T-cell (primary cell): ENCODE data around the gene SH3BP5L. TPM values are rescaled to one million over a fixed set of nuclear protein-coding genes. Genes with fewer than 3 reads are reported as not detected.
"Not testable (repeated sequence)": the region's sequence is repeated elsewhere in the genome, so short reads cannot be mapped to it uniquely, and the experiment has no call there.

Experiments
- ATAC-seq, 4 experiments: fragments of 200-7000 bp in 3 of 4; fragments of 150-1000 bp in 1 of 4; cut with Tn5 transposase; replicated peaks in 1 of 4; 1 replicate in 3 of 4; 2 replicates in 1 of 4; pipeline ENCODE4 v1.10.0; 2021; ENCODE audit warnings: moderate library complexity in 3 of 4, mild to moderate bottlenecking in 2 of 4, moderate number of reproducible peaks in 1 of 4
- CTCF ChIA-PET, 2 donors: fragments of 300-600 bp; sonication (Branson Sonifier 250); formaldehyde crosslinking; loops; one replicate each; lab custom pipeline; 2022; ENCODE audit warnings: antibody characterized with exemption in 2 of 2; lab: Charles Lee
- POLR2A ChIA-PET, 2 donors: fragments of 300-600 bp; sonication (Branson Sonifier 250); formaldehyde crosslinking; loops; one replicate each; lab custom pipeline; 2022; ENCODE audit warnings: antibody characterized with exemption in 2 of 2; lab: Charles Lee
- DNase-seq, 35 experiments: peaks; one replicate each; pipeline versions ENCODE4 v3.0.0 to v3.0.0-alpha.2; 2013 to 2023
- H3K27ac ChIP-seq: one replicate; pipeline ENCODE4 v1.5.1; 2013; ENCODE audit warnings: low read length
- H3K27me3 ChIP-seq, 2 experiments: replicated peaks in 1 of 2; 1 replicate in 1 of 2; 2 replicates in 1 of 2; pipeline versions ENCODE4 v1.6.1 to v1.7.0; 2013; ENCODE audit warnings: low read length in 1 of 2, mixed read lengths in 1 of 2; ENCODE audit not compliant: control insufficient read depth in 2 of 2, insufficient read depth in 2 of 2; ENCODE audit errors: extremely low read depth in 1 of 2
- H3K36me3 ChIP-seq, 2 donors: 1 replicate in 1 of 2; 2 replicates in 1 of 2; pipeline versions ENCODE4 v1.6.1 to v1.7.0; 2013; ENCODE audit warnings: low read length in 1 of 2; ENCODE audit not compliant: control insufficient read depth in 2 of 2, insufficient read depth in 1 of 2; ENCODE audit errors: extremely low read depth in 1 of 2
- H3K4me1 ChIP-seq, 2 experiments: 1 replicate in 1 of 2; 2 replicates in 1 of 2; pipeline versions ENCODE4 v1.6.1 to v1.7.0; 2013; ENCODE audit warnings: low read length in 2 of 2, mixed read lengths in 1 of 2; ENCODE audit not compliant: insufficient read depth in 2 of 2, control insufficient read depth in 1 of 2; ENCODE audit errors: extremely low read depth in 1 of 2
- H3K4me3 ChIP-seq, 2 donors: 1 replicate in 1 of 2; 2 replicates in 1 of 2; pipeline versions ENCODE4 v1.5.1 to v1.7.0; 2013; ENCODE audit warnings: mild to moderate bottlenecking in 2 of 2, low read length in 1 of 2, moderate library complexity in 1 of 2; ENCODE audit not compliant: control insufficient read depth in 1 of 2; ENCODE audit errors: extremely low read depth in 1 of 2
- H3K9me3 ChIP-seq: 2 replicates; pipeline ENCODE4 v1.7.0; 2013
- H3K27ac Mint-ChIP-seq, 2 donors: one replicate each; pipeline ENCODE4 v1.8.0; 2020 to 2021; ENCODE audit warnings: mild to moderate bottlenecking in 2 of 2, mixed read lengths in 2 of 2
- H3K27me3 Mint-ChIP-seq, 2 donors: one replicate each; pipeline ENCODE4 v1.8.0; 2021 to 2022; ENCODE audit warnings: mixed read lengths in 2 of 2
- H3K36me3 Mint-ChIP-seq: one replicate; pipeline ENCODE4 v1.8.0; 2021; ENCODE audit warnings: mixed read lengths
- H3K4me1 Mint-ChIP-seq, 3 donors: one replicate each; pipeline ENCODE4 v1.8.0; 2020 to 2022; ENCODE audit warnings: mixed read lengths in 3 of 3, mild to moderate bottlenecking in 1 of 3
- H3K4me3 Mint-ChIP-seq, 3 donors: one replicate each; pipeline ENCODE4 v1.8.0; 2020 to 2022; ENCODE audit warnings: mild to moderate bottlenecking in 3 of 3, mixed read lengths in 3 of 3, moderate library complexity in 3 of 3
- H3K9me3 Mint-ChIP-seq, 3 donors: one replicate each; pipeline ENCODE4 v1.8.0; 2020 to 2022; ENCODE audit warnings: mixed read lengths in 3 of 3
- WGBS: methylation state at CpG from one replicate; pipeline ENCODE4 v1.1.5; 2013; ENCODE audit warnings: missing lambda C conversion rate; ENCODE audit not compliant: insufficient coverage; 5-methylcytosine and 5-hydroxymethylcytosine counted together
- total RNA-seq, 35 experiments: library from RNA in 6 of 35; stranded (reverse) in 6 of 35; fragments of 120-200 nt in 1 of 35; gene quantifications; one replicate each; pipeline versions ENCODE4 v1.2.1 to v1.2.4 and lab custom pipeline; 2013 to 2026

The SH3BP5L gene
- total RNA-seq, 5 donors from 2014 or later (not counting 1 experiment from before 2014, with no cell fraction given): 16.8 to 41.4 (median 36.3) TPM

DNA sequence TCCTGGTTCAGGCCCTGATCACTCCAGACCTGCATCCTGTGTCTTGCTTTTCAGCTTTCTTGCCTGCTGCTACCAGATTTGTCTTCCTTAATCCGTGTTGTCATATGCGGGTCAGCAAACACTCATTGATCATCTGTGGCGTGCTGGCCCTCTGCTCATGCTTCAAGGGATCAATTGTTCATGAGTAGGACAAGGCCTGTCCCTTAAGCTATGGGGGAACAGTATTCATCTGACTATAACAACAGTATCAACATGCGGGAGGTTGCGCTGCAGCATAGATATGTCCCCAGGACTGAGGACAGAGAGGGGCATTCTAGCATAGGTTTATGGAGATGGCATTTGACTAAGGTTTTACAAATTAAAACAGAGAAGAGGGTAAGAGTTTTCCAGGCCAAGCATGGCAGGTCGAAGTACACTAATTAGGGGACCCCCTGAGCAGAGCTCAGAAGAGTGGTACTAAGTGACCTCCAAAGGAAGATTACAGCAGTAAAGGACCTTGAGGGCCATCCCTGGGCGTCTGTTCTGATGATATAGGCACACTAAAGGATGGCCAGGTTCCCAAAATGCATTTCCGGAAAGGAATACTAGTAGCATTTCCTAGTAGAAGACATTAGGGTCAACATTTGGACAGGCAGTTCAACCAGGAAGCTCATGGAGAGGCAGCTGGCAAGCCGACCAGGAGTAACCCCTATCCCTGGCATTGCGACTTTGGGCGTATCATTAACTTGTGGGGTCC is 11.5 kb upstream of the SH3BP5L start:
- peak overlapping the region in 1 of 2 donors; percentile 79 for H3K27ac Mint-ChIP-seq
- Histone ChIP-seq H3K27ac (peak overlapping the region; percentile 97), H3K36me3 (no peaks in the 10 kb centered on the region), H3K4me3 (peak overlapping the region; percentile 79 to 87), H3K27me3 (peaks cover 0 to 6% of the 10 kb centered on the region in 2 experiments), H3K4me1 (peaks cover 5 to 31% of the 10 kb centered on the region in 2 experiments), H3K9me3 (no peaks in the 10 kb centered on the region)
- POLR2A ChIA-PET: interaction anchor here (0.5 to 1.4 kb wide), 10 partner anchors 9 to 215 kb away, joined by 3 to 11 read pairs (median 3); partner anchors contain the start of genes SH3BP5L (in 1 of the 2) and ZNF692 (in 1 of the 2)
- no peaks in the 10 kb centered on the region for H3K9me3 Mint-ChIP-seq
- no peaks in the 10 kb centered on the region for H3K36me3 Mint-ChIP-seq
- no peak overlapping the region for H3K4me3 Mint-ChIP-seq
- ATAC-seq (no peak), DNase-seq (no peak)
- CTCF ChIA-PET: interaction anchor here in 1 of 2 donors (0.6 to 2.3 kb wide), 6 partner anchors 9 to 37 kb away, joined by 3 to 14 read pairs (median 4); partner anchors contain the start of genes SH3BP5L and ZNF692
- 88% methylated on average over 5 of the region's 11 CpGs for WGBS
- H3K4me1 Mint-ChIP-seq: peaks cover 25 to 32% (median 28%) of the 10 kb centered on the region in 3 donors
- H3K27me3 Mint-ChIP-seq: peaks cover 0 to 4% of the 10 kb centered on the region in 2 donors

DNA sequence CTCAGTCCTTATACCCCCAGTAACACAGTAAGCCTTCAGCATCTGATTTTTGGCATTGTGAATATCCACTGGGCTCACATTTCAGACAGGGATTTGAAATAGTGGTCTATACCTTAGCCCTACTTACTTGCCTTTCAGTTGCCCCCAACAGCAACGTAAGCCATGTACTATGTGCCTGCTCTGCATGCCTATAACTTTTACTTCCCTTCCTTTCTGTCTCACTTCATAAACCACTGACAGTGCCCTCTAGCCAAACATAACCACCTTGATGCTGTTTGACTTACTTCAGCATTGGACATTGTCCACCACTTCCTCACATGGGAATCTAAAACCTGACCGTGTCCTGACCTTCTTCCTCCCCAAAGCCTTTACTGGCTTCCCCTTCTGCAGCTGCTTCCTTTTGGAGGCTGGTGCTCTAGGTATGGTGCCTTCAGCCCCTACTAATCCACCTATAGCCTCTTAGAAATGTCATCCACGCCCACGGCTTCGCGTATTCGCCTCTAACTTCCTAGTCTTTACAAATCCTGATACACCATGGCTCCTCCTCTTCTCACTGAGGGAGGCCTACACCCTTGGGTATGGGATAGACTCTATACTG is 8.7 kb upstream of the SH3BP5L start:
- H3K9me3 Mint-ChIP-seq: no peaks in the 10 kb centered on the region
- Histone ChIP-seq H3K27ac (no peak overlapping the region), H3K36me3 (no peaks in the 10 kb centered on the region), H3K27me3 (peaks cover 0 to 7% of the 10 kb centered on the region in 2 experiments), H3K9me3 (no peaks in the 10 kb centered on the region), H3K4me3 (no peak overlapping the region), H3K4me1 (peaks cover 5 to 15% of the 10 kb centered on the region in 2 experiments)
- H3K36me3 Mint-ChIP-seq: no peaks in the 10 kb centered on the region
- peaks cover 0 to 4% of the 10 kb centered on the region in 2 donors for H3K27me3 Mint-ChIP-seq
- ChIA-PET CTCF (no interaction called here), POLR2A (no interaction called here)
- DNase-seq (no peak), ATAC-seq (no peak)
- peaks cover 6 to 7% (median 6%) of the 10 kb centered on the region in 3 donors for H3K4me1 Mint-ChIP-seq
- no peak overlapping the region for H3K27ac Mint-ChIP-seq
- 35% methylated on average over 2 of the region's 7 CpGs for WGBS
- no peak overlapping the region for H3K4me3 Mint-ChIP-seq

DNA sequence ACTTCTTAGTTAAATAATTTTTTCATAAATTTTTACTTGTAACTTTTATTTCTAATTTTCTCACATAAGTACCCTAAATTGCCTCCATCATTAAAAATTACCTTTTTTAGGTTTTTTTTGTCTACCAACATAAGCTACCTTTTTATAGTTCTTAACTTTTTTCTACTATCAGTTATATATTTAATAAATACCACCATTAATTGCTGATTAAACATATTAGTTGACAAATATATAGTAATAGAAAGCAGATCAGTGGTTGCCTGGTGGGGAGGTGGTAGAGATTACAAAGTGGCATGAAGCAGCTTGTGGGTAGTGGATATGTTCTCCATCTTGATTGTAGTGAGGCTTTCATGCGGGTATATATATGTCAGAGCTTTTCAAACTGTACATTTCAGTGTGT is 6.1 kb upstream of the SH3BP5L start:
- Histone ChIP-seq H3K36me3 (no peaks in the 10 kb centered on the region), H3K4me3 (no peak overlapping the region), H3K4me1 (peaks cover 1 to 7% of the 10 kb centered on the region in 2 experiments), H3K27ac (no peak overlapping the region), H3K9me3 (no peaks in the 10 kb centered on the region), H3K27me3 (peaks cover 0 to 7% of the 10 kb centered on the region in 2 experiments)
- DNase-seq: no peak
- H3K4me3 Mint-ChIP-seq: no peak overlapping the region
- H3K36me3 Mint-ChIP-seq: no peaks in the 10 kb centered on the region
- peaks cover 0 to 4% of the 10 kb centered on the region in 2 donors for H3K27me3 Mint-ChIP-seq
- no peak for ATAC-seq
- peaks cover 3 to 7% (median 6%) of the 10 kb centered on the region in 3 donors for H3K4me1 Mint-ChIP-seq
- H3K27ac Mint-ChIP-seq: no peak overlapping the region
- WGBS: no CpG with 5 or more reads among the region's 1 CpG
- ChIA-PET POLR2A (no interaction called here), CTCF (no interaction called here)
- H3K9me3 Mint-ChIP-seq: no peaks in the 10 kb centered on the region

DNA sequence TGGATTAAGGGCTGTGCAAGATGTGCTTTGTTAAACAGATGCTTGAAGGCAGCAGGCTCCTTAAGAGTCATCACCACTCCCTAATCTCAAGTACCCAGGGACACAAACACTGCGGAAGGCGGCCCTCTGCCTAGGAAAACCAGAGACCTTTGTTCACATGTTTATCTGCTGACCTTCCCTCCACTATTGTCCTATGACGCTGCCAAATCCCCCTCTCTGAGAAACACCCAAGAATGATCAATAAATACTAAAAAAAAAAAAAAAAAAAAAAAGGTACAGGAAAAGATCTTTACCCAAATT is 5.0 kb upstream of the SH3BP5L start:
- H3K36me3 Mint-ChIP-seq, H3K36me3 ChIP-seq, CTCF ChIA-PET, H3K4me3 ChIP-seq, ATAC-seq, H3K4me3 Mint-ChIP-seq, H3K27me3 Mint-ChIP-seq, H3K9me3 ChIP-seq, POLR2A ChIA-PET, H3K27me3 ChIP-seq, H3K27ac ChIP-seq, H3K9me3 Mint-ChIP-seq, DNase-seq, H3K27ac Mint-ChIP-seq: not testable (repeated sequence)
- H3K4me1 Mint-ChIP-seq: peaks cover 13 to 15% (median 15%) of the 10 kb centered on the region in 3 donors
- peaks cover 4 to 14% of the 10 kb centered on the region in 2 experiments for H3K4me1 ChIP-seq
- WGBS: no CpG with 5 or more reads among the region's 3 CpGs

DNA sequence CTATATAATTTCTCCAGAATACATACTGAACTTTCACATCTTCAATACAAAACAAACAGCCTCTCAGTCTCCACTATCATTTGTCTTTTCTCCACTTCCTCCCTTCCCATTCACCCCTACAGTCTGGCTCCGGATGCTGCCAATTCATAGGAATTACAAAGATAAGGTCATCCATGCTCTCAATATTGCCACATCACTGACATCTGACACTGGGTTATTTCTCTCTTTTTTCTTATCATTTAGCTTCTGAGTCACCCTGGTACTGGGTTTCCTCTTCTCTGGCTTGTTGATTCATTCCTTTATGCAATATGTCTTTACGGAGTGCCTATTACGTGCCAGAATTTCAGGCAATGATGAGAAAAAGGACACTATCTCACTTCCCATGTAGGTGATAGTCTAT is 3.1 kb upstream of the SH3BP5L start:
- peaks cover 28 to 33% (median 32%) of the 10 kb centered on the region in 3 donors for H3K4me1 Mint-ChIP-seq
- CTCF ChIA-PET: interaction anchor here (0.6 to 2.4 kb wide), 2 partner anchors 9 to 13 kb away, joined by 3 to 8 read pairs; partner anchors contain the start of gene ZNF672 (in 1 of the 2)
- ATAC-seq (no peak), DNase-seq (no peak)
- peaks cover 10% of the 10 kb centered on the region for H3K36me3 Mint-ChIP-seq
- H3K27me3 Mint-ChIP-seq: peaks cover 0 to 4% of the 10 kb centered on the region in 2 donors
- Histone ChIP-seq H3K36me3 (peaks cover 0 to 2% of the 10 kb centered on the region in 2 donors), H3K4me3 (no peak overlapping the region), H3K27ac (no peak overlapping the region), H3K9me3 (no peaks in the 10 kb centered on the region), H3K27me3 (peaks cover 0 to 4% of the 10 kb centered on the region in 2 experiments), H3K4me1 (peaks cover 18 to 31% of the 10 kb centered on the region in 2 experiments)
- 100% methylated on average over 1 of the region's 3 CpGs for WGBS
- H3K4me3 Mint-ChIP-seq: no peak overlapping the region
- H3K27ac Mint-ChIP-seq: peak overlapping the region in 1 of 2 donors; percentile 73
- H3K9me3 Mint-ChIP-seq: no peaks in the 10 kb centered on the region
- POLR2A ChIA-PET: interaction anchor here in 1 of 2 donors (0.5 to 0.9 kb wide), 2 partner anchors 9 to 78 kb away, joined by 3 to 4 read pairs; no protein-coding TSS in a partner anchor

DNA sequence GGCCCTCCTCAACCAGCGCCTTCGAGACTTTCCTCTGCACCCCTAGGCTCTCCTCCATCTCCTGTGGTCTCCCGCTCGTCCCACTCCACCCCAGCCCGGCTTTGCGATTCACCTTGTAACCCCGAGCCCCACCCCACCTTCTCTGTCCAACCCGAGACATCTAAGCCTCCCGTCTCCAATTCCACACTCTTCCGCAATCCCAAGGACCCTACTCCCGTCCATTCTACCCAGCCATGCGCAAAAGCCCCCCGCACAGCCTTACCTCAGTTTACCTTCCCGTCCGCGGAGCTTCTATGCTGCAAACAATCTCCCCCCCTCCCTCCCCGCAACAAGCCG is 174 bp downstream of the SH3BP5L start:
- peaks cover 59 to 66% (median 65%) of the 10 kb centered on the region in 3 donors for H3K4me1 Mint-ChIP-seq

More for the DNA sequence above, 174 bp downstream of the SH3BP5L start:
- Histone ChIP-seq H3K27me3 (no peaks in the 10 kb centered on the region), H3K9me3 (no peaks in the 10 kb centered on the region), H3K4me3 (peak overlapping the region; percentile 87 to 94), H3K36me3 (peaks cover 0 to 24% of the 10 kb centered on the region in 2 donors), H3K27ac (peak overlapping the region; percentile 99), H3K4me1 (peaks cover 32 to 61% of the 10 kb centered on the region in 2 experiments)
- under 1% methylated on average over 18 of the region's 18 CpGs for WGBS
- Mint-ChIP-seq H3K27me3 (no peaks in the 10 kb centered on the region), H3K36me3 (peaks cover 34% of the 10 kb centered on the region), H3K27ac (peak overlapping the region; percentile 96 to 99), H3K4me3 (peak overlapping the region; percentile 88 to 99 (median 97)), H3K9me3 (no peaks in the 10 kb centered on the region)
- POLR2A ChIA-PET: interaction anchor here (0.6 to 1.5 kb wide), 5 partner anchors 12 to 919 kb away, joined by 4 to 11 read pairs (median 7); partner anchors contain the start of gene ZNF672 (in 1 of the 2)
- DNase-seq (peak in 1 of 35 experiments; percentile 12), ATAC-seq (peak in 3 of 4 experiments; percentile 1 to 7 (median 3))
- CTCF ChIA-PET: interaction anchor here (0.6 to 2.0 kb wide), 6 partner anchors 13 to 81 kb away, joined by 3 to 16 read pairs (median 4); partner anchors contain the start of genes PGBD2 (in 1 of the 2), ZNF672 (in 1 of the 2) and ZNF692 (in 1 of the 2)
